Sigmoid colon (tissue), 4 donors: Measurements from ENCODE around the gene GALNS.

Experiments used
- EP300 ChIP-seq, 4 donors: sonication (generic); formaldehyde crosslinking; IDR thresholded peaks; one replicate each; pipeline ENCODE4 v1.6.1; 2017; ENCODE audit warnings: antibody characterized with exemption in 4 of 4
- POLR2A ChIP-seq, 2 donors: fragments of 450-650 bp; IDR thresholded peaks; one replicate each; pipeline ENCODE4 v1.6.1; 2016; ENCODE audit warnings: antibody characterized with exemption in 2 of 2, mild to moderate bottlenecking in 2 of 2, moderate library complexity in 2 of 2
- POLR2AphosphoS5 ChIP-seq, 4 donors: sonication (generic); formaldehyde crosslinking; IDR thresholded peaks; one replicate each; pipeline ENCODE4 v1.6.1; 2017; ENCODE audit warnings: antibody characterized with exemption in 4 of 4
- TF ChIP-seq, protein P1 (sequence below), 4 experiments: fragments of 450-650 bp in 3 of 4; fragments of 200-600 bp in 1 of 4; IDR thresholded peaks; one replicate each; pipeline ENCODE4 v1.5.1; 2016 to 2019; ENCODE audit warnings: antibody characterized with exemption in 4 of 4, mild to moderate bottlenecking in 3 of 4, moderate library complexity in 2 of 4

DNA sequence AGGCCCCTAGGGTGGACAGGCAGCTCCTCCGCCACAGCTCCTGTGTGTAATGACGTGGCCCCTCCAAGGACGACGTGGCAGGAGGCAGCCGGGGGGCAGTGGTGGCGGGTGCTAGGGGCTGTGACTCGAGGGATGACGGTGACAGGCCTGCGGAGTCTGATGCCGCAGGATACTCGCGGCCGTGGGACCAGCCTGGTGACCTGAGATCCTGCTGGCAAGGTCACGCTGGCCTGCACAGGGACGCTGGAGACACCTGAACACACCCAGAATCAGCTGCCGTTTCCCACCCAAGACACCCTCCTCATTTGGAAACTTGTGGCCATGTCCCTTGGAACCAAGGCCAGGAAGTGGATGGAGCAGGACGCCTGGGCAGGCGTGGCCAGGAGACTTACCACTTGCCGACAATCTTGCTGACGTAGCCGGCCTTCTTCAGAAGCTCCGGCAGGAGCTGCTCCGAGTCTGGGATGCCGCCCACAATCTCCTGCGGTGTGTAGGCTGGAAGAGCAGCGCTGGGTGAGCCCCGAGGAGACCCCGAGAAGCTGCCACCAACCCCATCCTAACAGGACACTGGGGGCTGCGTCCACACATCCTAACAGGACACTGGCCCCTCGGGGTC lies 16.0 kb downstream of the GALNS start:
- TF ChIP-seq, protein P1, sequence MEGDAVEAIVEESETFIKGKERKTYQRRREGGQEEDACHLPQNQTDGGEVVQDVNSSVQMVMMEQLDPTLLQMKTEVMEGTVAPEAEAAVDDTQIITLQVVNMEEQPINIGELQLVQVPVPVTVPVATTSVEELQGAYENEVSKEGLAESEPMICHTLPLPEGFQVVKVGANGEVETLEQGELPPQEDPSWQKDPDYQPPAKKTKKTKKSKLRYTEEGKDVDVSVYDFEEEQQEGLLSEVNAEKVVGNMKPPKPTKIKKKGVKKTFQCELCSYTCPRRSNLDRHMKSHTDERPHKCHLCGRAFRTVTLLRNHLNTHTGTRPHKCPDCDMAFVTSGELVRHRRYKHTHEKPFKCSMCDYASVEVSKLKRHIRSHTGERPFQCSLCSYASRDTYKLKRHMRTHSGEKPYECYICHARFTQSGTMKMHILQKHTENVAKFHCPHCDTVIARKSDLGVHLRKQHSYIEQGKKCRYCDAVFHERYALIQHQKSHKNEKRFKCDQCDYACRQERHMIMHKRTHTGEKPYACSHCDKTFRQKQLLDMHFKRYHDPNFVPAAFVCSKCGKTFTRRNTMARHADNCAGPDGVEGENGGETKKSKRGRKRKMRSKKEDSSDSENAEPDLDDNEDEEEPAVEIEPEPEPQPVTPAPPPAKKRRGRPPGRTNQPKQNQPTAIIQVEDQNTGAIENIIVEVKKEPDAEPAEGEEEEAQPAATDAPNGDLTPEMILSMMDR (IDR thresholded peaks at IDR 0.05) = no peak
- TF ChIP-seq POLR2AphosphoS5 (IDR thresholded peaks at IDR 0.05) (no peak), POLR2A (IDR thresholded peaks at IDR 0.05) (no peak), EP300 (IDR thresholded peaks at IDR 0.05) (no peak)
